GM18502 (cell line): ENCODE data around the gene GLCCI1.

ENCODE experiments used
- ATAC-seq: cut with Tn5 transposase; IDR thresholded peaks from one replicate; pipeline ENCODE4 v1.9.1; 2021; ENCODE audit warnings: mild to moderate bottlenecking; ENCODE audit not compliant: unreplicated experiment, poor library complexity

Gene GLCCI1

DNA sequence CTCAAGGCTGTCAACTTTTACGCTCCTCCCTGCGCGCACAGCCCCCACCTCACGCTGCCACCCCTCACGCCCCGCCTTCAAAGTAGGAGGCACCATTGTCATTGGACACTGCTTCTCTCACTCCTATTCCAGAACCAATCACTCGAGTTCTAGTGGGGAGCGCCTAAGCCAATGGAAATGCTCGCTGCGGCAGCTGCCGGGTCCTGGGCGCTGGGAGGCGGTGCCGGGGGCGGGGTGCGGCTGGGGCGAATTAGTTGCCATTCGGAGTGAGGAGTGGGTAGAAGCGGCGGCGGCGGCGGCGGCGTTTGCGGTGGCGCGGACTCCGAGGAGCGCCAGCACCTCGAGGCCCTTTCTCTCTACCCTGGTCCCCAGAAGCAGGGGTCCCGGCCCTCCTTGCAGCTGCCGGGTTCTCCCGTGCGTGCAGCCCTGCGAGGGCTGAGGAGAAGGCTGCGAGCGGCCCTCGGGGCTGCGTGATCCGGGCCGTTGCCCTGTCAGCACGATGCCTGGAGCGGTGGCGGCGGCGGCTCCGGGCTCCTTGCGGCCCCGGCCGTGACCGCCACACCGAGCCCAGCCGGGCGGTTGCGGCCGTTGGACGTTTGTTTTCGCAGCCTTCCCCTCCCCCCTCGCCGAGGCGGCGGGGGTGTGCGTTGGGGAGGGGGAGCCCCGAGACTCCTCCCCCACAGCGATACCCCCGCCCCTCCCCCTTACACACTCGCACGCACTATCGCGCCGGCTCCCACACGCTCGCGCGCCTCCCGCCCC lies at the start of gene GLCCI1:
GLCCI1 (plus strand) TSS at position 253 of the 762 bp plus-strand sequence. CDS start 555 bp downstream, outside the sequence.
- ATAC-seq = peak; percentile 82

DNA sequence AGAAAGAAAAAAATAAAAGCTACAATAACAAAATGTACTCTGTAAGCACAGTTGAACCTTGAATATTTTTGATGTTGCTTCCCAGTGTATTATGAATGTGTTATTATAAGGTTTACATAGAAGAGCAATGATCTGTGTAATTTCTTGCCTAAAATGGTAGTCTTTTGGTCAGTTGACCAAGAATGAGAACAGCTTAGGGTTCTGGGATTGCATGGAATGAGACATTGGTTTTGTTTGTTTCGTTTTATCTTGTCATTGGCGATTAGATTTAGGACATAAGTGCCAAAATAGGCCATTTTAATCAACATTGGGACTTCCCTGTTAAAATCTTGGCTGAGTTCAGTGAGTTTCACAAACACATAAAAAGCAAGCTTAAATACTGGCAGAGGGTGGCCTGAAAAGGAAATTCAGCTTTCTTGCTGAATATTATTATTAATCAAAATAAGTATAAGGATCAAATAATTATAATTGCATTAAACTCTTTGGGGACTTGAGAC lies 49.1 kb upstream of the GLCCI1 start:
- peak; percentile 34 for ATAC-seq

DNA sequence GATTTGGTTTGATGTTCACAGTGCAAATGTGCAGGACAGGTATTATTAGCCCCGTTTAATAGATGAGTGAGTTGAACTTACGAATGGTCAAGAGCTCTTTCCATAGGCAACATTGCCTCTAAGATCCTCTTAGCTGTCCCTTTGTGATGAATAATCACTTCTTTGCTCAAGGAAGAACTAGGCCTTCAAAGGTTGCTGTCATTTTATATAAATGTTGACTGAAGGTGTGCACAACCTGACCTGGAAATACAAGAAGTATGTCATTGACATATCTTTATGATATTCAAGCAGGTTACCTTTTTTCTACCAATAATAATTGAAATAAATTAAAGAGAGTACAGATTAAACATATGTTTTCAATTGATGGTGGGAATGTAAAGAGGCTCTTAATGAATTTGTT lies 48.5 kb upstream of the GLCCI1 start:
- no peak for ATAC-seq

DNA sequence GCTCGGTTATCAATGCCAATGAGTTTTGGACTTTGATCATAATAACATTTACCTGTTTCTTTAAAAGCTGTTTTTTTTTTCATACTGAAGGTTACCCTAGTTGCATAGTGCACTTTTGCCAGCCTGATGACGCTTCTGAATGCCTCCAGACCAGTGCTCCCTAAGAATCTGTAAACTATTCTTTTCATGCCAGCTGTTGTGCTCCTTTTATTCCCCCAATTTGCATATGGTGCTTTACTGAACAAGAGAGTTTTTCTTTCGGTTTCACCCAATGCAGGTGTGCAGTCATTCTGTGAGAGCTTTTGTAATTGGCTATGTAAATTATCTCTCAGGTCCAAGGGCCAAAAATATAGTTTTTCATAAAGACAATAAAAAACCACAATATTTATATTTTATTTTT lies 48.1 kb upstream of the GLCCI1 start:
- ATAC-seq = peak; percentile 91

DNA sequence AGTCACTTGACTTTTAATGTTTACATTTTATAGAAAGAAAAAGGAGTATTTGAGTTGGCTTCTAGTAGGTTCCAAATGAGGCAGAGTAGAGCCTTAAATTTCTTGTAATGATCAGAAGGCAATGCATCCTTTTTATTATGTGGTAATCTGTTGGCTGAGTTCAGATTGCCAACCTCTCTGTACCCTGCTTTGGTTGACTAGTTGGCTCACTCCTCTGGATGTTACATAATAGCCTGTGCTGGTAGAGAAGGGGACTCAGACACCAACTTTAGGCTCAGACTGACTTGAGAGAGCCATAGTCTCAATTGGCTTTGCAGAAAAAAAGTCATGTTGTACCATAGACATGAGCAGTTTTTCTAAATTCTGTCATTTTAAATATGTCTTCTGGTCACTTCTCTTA lies 46.8 kb upstream of the GLCCI1 start:
- ATAC-seq = no peak

DNA sequence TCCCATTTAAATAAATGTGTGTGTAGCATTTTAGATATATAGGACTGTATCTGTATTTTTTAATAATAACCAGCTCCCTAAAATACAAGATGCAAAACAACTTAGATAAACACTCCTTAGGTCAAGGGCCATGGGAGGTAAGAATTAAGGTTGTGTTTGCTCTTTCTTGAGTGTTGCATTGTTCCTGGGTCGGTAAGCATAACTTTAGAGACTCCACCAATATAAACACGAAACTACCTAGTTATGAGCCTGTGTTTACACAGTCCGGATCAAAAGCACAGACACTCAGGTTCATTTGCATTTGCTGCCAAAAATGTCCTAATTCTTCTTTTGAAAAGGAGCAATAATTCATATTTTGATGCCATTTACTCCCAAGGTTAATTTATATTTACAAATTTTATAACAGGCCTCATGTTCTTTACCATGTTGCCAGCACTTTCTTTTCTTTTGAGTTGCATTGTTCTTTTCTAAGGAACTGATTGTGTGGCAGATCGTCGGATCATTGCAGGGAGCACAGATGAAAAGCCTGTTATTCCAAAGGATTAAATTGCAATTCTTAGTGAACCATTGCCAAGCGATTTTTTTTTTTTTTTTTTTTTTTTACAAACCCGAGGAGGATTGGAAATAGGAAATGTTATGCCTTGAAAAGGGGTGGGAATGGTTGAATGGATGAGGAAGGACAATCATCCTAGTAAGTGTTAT lies 45.8 kb upstream of the GLCCI1 start:
- no peak for ATAC-seq

DNA sequence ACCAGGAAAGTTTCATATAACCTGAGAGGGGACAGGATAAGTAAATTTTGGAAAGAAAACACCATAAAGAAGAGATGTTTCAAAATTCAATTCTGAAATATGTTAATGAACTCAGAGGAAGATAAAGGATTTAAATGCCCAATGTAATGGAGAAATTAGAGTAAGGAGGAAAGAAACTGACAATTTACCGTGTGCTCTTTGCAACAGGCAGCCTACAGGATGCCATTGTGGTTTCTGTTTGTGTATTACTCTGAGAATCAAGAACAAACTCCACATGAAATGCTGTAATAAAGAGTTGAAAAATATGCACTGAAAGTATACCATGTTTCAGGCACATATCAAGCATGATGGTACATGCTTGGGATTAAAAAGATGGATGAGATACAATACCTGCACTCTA lies 44.8 kb upstream of the GLCCI1 start:
- ATAC-seq = no peak

DNA sequence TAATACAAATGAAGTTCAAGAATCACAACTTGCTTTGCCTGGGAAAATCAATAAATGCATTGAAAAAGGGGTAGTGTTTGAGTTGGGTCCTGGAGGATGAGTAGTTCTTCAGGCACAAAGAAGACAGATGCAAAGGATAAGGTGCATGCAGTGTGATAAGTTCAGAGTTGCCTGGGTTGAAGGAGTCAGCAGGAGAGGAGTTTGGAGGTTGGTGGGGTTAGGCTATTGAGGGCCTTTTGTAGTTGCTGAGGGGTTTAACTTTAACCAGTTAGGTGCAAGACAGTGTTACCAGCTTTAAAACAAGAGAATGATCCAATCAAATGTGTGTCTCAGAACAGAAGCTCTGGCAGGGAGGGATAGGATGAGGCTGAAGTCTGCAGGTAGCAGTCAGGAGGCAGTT lies 44.3 kb upstream of the GLCCI1 start:
- no peak for ATAC-seq

DNA sequence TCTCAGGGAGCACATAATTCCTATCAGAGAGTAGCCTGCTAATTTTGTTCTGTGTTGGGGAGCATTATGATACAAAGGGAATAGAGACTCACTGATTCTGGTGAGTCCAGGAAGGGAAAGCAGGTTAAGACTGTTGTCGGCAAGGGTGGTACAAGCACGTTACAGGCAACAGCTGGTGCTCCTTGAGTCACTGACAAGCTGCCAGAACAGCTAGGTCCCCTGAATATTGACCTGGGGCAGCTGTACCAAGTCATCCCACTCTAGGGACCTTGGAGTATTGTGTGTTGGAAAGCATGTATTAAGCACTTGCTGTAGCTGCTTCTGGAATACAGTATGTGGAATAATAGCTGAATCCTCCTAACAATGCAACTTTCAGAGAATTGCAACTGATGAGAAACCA lies 37.0 kb upstream of the GLCCI1 start:
- no peak for ATAC-seq

DNA sequence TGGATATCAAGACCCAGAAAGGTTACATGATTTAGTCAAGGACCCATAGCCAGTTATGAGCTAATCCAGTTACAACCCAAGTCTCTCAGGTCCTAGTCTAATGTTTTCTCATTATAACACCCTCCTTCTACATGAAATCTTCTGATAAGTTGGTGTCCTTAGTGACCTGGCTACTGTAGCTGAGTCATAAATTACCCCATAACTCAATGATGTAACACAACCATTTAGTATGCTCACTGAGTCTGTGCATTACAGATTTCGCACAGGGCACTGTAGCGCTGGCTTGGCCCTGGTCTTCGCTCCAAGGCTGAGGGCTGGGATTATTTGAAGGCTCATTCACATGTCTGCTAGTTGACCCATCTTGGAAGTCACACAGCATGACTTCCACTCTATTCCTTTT lies 36.0 kb upstream of the GLCCI1 start:
- no peak for ATAC-seq

DNA sequence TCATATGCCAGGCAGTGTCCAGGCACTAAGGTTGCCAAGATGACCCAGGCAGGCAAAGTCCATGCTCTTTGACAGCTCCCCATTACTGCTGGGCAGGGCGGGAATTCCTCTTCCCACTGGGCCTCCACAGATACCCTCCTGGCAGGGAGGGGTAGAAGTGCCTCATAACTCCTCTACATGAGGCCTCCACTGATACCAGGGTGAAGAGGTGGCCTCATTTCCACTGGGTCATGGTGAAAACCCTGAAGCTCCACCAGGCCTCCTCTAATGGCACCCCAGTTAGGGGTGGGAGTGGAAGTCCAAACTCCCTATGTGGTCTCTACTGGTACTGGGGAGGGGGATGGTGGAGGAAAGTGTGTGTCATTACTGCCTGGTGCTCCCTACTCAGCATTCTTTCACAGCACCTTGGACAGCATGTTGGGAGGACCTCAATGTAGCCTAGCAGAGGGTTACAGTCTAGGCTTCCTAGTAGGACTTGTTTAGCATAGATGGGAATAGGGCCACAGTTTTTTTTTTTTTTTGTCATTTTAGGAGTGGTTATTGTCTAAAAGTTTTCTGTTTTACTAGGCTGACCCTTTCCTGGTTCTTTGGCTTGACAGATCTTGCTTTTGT lies 34.6 kb upstream of the GLCCI1 start:
- no peak for ATAC-seq

DNA sequence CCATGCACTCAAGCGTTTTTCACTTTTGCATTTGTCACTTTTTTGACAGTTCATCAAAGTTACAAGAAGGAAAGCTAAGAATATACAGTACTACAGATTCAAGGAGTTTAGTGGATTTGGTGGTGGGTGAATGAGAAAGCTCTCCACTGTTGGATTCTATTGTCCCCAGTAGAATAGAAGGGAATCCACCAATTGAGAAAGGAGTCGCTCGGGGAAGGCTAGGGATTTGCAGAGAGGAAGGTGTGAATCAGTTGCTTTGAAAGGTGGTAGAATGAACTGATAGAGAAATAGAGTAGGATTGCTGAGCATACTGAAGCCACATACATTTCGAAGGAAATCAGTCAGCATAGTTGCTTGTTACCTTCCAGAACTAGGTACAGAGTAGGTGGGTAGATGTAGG lies 33.7 kb upstream of the GLCCI1 start:
- ATAC-seq = no peak

DNA sequence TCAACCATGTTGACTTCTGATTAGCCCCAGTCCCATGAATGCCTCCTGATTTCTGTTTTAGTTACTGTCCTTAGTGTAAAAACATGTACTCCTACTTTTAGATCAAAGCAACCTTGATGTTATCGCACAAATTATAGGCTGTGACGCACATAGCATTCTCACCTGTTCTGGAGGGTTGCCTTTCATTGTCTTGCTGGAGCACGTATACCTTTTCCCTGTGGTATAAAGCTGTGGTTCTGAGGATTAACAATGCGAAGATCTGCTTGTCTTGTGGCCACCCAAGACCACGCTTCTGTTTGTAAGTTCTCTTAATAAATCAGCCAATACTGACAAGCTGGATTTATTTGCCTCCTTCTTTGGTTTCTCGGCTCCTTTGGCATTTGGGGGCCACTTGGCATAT lies 30.1 kb upstream of the GLCCI1 start:
- ATAC-seq = no peak

DNA sequence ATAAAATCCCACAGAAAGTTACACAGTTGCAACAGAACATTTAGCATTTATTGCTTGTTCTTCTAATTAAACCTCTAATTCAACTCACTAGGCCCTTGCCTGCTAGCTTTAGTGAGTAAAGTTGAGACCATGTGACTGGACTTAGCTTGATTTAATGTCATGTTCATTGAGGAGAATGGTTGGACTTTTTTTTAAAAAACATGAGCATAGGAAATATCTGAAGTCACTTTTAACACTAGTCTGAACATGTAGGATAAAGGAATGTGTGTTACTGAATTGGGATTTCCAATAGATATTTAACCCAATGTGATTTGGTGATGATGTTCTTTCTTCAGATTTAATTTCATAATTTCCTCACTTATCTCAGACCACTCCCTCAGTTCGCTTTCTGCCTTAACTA lies 24.6 kb upstream of the GLCCI1 start:
- ATAC-seq = no peak

DNA sequence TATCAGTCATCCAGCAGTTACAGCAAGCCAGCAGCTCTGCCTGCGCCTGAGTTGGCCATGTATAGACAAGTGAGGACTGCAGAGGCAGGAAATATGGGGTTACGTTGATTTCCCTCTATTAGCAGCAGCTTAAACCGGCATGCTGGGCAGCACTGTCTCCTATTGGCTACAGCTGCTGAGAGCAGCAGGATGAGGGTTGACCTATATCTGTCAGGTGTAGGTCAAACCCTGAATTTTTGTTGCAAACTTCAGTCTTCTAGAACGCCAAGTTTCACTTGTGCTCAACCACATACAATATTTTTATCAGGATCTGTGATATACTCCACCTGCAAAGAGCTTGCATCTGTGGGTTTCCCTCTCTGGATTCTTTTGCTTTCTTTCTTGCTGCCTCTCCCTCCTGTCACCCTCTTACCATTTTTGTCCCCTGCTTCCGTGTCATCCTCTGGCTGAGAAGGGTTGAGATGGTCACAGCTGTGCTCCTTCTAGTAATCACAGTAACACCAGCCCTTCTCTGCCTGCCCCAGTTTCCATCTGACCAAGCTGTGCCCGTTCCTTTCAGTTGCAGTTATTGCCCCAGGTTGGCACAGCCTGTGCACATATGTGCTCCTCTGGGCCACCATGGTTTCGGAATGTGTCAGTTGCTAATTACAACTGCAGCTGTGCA lies 23.8 kb upstream of the GLCCI1 start:
- peak; percentile 91 for ATAC-seq

DNA sequence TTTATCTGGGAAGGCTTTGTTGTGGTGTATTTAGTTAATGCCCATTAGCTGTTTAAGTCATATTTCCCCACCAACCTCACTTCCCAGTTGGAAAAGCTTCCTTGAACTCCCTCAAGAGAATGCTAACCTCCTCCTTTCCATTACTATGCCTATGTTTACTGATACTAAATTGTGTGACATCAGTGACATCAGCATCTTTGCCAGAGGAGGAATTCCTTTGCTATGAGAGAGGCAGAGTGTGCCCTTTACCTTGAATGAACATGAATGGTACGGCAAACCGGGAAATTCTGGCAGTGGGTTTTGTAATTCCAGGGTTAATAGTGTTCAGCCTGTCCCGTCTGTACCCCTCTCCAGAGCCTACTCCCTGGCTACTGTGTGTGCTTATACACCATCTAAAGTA lies 22.1 kb upstream of the GLCCI1 start:
- ATAC-seq = no peak

DNA sequence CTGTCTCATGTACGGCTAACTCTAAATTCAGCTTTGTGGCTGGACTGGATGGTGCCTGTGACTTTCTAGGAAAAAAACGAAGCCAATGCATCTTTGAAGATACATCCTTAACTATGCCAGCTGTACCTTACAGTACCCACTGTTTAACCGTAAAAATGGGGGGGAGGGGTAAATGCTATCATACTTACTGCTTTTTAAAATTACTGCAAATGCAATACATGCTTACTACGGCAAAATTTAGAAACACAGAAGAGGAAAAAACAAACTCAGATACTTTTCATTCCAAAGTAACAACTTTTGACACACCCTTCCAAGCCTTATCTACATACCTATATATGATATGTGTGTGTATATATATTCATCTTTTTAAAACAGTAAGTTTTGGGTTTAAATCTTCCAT lies 20.4 kb upstream of the GLCCI1 start:
- no peak for ATAC-seq

DNA sequence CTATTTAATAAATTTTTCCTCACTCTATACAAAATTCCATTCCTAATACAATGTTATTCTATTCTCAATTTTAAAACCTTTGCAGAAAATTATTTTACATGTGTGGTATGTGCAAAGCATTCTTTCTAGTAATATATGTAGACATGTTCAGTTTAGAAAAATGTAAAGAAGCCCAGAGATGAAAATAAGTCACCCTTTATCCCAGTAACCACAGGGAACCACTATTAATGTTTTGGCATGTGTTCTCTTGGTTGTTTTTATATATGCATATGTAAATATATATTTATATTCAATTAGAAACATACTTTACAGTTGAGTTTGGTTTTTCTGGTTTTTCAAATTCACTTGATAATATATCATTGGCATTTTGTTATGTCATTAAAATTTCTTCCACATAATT lies 14.8 kb upstream of the GLCCI1 start:
- no peak for ATAC-seq

DNA sequence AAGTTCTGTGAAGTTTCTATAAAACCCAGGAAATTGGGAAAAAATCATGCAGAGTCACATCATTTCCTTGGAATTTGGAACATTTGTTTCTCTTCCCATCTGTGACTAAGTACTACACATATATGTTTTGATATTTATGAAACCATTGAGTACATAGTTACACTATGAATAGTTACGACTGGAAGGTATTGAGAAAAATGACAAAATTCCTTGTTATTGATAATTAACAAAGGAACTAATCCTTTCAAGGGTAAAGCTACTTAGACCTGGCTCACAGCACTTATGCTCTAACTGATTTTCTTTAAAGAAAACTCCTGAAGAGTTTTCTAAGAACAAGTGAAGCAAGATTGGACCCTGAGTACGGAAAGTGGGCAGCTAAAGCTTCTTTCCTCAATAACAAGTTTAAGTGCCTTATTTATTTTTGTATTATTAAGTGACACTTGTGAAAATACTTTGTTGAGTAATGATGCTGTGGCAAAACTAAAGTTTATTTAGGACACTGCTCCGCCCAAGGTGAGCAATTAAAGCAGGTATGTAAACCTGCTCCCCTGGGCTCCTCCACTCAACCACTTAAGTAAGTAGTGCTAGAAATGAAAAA lies 12.0 kb upstream of the GLCCI1 start:
- ATAC-seq = no peak

DNA sequence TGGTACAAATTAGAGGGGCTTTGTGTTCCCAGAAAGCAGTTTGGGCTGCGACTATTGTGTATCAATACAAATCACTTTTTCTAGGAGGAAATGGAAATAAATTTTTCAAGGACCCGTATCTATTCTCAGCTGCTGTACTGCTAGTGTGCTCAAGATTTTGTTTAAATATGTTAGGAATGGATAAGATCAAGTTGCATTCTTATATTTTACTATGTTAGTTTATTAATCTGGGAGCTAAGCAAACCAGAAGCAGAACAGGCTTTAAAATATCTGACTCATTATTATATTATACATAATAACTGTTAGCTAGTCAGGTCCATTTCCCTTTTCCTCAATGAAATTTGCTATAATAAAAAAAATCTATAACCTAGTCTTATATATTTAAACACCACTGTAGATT lies 11.1 kb upstream of the GLCCI1 start:
- ATAC-seq = no peak
